Fibroblast of the aortic adventitia (primary cell): ENCODE results near the gene GJC2. TPM values are rescaled to one million over a fixed set of nuclear protein-coding genes. Genes with fewer than 3 reads are reported as not detected.

ENCODE experiments used
- DNase-seq: peaks from one replicate; pipeline ENCODE4 v3.0.0-alpha.2; 2010; ENCODE audit warnings: low read depth
- H3K4me3 ChIP-seq: 2 replicates; pipeline ENCODE4 v1.5.1; 2011; ENCODE audit warnings: low read depth, mild to moderate bottlenecking, control low read depth, low read length, moderate library complexity
- total RNA-seq: library from RNA; depleted of rRNA; stranded (reverse); fragments of >200 nt; gene quantifications from 2 replicates; pipeline ENCODE4 v1.2.3, GENCODE V29; 2012; ENCODE audit warnings: low replicate concordance
- TF ChIP-seq, protein P1 (sequence below): IDR thresholded peaks from 2 replicates; pipeline ENCODE4 v1.5.1; 2011; ENCODE audit warnings: mild to moderate bottlenecking, low read length, control low read depth, inconsistent platforms; ENCODE audit not compliant: insufficient read depth

The GJC2 gene
- total RNA-seq, 1 donor: 2.0 TPM

DNA sequence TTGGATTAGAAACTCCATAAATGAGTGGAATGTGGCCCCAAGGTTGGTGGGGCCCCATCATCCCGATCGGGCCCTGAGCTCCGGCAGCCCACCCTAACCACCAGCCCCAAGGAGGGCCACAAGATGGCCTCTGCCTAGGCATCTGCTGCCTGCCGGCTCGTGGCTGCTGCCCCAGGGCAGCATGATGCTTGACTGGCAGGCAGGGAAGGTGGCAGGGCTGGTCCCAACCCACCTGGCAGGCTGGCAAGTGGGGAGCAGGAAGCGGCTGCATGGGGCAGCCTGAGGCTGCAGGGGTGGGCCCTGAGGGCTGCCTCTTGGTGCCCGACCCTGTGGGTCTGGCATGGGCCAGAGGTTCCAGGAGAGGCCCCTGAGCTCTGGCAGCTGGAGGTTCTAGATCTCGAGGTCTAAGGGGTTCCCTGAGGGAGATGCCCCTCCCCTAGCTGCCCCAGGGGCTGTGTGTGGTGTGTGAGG lies 760 bp upstream of the GJC2 start:
- no peak overlapping the region for H3K4me3 ChIP-seq
- TF ChIP-seq, protein P1, sequence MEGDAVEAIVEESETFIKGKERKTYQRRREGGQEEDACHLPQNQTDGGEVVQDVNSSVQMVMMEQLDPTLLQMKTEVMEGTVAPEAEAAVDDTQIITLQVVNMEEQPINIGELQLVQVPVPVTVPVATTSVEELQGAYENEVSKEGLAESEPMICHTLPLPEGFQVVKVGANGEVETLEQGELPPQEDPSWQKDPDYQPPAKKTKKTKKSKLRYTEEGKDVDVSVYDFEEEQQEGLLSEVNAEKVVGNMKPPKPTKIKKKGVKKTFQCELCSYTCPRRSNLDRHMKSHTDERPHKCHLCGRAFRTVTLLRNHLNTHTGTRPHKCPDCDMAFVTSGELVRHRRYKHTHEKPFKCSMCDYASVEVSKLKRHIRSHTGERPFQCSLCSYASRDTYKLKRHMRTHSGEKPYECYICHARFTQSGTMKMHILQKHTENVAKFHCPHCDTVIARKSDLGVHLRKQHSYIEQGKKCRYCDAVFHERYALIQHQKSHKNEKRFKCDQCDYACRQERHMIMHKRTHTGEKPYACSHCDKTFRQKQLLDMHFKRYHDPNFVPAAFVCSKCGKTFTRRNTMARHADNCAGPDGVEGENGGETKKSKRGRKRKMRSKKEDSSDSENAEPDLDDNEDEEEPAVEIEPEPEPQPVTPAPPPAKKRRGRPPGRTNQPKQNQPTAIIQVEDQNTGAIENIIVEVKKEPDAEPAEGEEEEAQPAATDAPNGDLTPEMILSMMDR: no peak
- DNase-seq: no peak

DNA sequence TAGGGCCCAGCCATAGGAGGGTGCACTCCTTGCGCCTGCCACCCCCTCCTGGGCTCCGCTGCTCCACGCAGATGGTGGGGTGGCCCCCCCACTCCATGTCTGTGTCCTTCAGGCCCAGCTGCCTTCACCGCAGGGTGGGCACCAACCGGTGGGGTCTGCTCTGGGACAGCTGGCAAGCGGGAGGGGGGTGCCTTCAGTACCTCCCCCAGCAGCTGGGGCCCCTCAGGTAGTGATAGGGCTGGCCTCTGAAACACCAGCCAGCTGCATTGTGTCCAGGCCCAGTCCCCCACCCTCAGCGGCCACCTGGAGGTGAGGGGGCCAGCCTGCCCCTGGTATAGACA lies 360 bp downstream of the GJC2 start:
- peak overlapping the region; percentile 40 for H3K4me3 ChIP-seq
- DNase-seq: no peak
- TF ChIP-seq, protein P1: no peak

DNA sequence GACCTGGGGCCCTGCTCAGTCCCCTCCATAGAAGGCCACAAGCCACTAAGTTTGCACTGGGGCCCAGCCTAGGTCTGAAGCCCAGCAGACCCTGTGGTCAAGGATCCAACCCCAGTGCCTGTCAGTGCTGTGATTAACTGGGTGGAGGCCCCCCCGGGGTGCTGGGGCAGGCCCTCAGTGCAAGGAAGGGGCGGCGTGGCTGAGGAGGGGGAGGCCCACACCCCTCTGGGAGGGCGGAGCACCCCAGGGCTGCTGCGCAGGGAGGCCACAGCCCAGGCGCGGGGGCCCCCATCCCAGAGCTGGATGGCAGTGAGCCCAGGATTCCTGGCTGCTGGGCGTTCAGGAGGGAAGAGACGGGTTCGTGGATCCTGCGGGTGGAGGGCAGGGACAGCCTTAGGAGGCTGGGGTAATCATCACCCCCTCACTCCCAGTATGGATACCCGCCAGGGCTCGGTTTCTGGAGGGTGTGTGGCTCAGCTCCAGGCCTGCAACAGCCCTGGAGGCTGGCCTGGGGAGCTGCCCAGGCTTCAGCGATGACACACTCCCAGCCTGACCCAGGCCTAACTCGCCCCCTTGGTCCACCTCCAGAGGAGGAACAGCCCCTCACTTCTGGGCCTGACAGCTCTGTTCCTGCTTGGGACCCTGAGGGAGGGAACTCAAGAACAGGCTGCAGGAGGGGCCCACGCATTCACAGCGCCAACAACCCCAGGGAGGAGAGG lies 890 bp downstream of the GJC2 start:
- TF ChIP-seq, protein P1: peak; percentile 11
- no peak overlapping the region for H3K4me3 ChIP-seq
- DNase-seq: peak; percentile 96

DNA sequence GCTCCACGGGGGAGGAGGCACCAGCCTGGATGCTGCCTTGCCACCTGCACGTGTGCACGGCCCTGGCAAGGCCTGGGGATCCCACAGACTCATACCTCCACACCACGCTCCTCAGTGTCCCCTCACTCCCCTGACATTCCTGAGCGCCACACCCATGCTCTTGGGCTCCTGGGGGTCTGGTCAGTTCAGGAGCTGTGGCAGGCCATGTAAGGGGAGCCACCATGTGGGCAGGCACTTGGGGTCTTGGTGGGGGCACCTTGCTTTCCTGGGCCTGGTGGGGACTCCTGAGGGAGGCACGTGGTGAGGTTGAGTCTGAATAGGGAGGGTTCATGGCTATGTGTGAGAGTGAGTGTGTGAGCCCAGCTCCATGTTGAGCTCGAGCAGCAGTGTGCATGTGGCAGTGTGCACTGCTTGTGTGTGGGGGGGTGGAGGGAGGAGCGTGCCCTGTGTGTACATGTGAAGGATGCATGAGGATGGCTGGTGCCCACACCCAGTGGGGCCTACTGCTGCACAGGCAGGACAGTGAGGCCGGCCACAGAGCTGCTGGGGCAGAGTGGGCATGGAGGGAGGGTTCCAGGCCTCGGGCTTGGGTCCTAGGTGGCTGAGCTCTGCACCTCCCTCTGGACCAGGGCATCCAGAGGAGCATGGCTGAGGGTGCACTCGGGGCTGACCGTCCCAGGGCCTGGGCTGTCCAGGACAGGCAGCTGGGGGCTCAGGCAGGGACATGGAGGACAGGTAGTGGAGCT lies 1.6 kb downstream of the GJC2 start:
- TF ChIP-seq, protein P1: no peak
- no peak overlapping the region for H3K4me3 ChIP-seq
- DNase-seq: peak; percentile 7

DNA sequence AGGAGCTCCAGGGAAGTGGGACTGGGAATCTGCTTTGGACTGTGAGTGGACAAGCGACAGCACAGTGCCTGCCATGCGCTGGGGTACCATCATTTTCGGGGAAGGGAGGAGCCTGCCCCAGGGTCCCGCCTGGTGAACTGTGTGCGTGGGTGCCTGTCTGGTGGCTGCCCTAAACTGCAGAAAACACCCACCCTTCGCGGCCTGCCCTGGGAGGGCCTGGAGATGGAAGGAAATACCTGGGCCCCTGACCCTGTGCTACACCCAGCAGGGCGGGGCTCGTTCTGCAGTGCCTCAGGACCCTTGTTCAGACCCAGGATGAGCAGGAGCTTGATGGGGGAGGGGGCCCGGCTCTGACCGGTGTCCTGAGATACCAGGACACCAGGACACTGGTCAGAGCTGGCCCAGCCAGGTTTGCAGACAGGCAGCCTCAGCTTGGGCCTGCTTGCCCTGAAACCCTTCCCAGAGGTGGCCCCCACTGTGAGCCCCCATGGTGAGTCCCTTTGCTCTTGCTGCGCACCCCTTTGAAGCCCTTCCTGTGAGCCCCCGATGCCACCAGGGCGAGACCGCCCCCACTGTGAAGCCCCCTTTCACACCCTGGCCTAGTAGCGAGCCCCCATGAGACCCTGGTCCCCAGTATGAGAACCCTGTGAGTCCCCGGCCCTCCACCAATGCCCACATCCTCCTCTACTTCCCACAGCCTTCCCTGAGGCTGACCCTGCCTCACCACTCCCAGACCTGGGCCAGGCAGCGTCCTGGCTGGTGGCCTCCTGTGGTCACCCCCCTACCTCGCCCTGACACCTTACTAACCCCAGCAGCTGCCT lies 2.6 kb downstream of the GJC2 start:
- TF ChIP-seq, protein P1: no peak
- H3K4me3 ChIP-seq: no peak overlapping the region
- DNase-seq: no peak

DNA sequence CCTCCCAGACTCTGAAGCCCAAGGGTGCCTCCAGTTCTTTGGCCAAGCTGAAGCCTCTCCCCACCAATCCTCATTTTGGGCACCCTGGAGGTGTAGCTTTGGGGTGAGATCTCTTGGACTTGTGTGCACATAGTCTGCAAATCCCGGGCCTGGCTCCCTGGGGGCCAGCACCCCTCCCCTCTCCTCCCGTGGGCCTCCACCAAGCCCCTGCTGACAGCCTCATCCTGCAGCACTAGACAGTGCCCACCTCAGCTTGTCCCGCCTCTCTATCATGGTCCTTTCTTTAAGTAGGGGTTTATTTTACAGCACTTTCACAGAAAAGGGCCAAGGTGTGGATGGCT lies 3.2 kb downstream of the GJC2 start:
- no peak overlapping the region for H3K4me3 ChIP-seq
- no peak for DNase-seq
- TF ChIP-seq, protein P1: no peak
